ENCODE results near the gene TMEM86B. TPM values are rescaled to one million over a fixed set of nuclear protein-coding genes. Genes with fewer than 3 reads are reported as not detected.

Gene TMEM86B
- total and polyA plus RNA-seq, 3 experiments from 2014 or later = 2.9 to 10.3 (median 8.5) TPM

GRCh38 chr19:55249841-55250240 is 21.3 kb upstream of the TMEM86B start:
- peaks cover 0 to 52% (median 8%) of the 10 kb centered on the region in 3 donors for H3K36me3 Mint-ChIP-seq
- no peaks in the 10 kb centered on the region for H3K9me3 Mint-ChIP-seq
- peak overlapping the region in 2 of 8 donors; percentile 98 to 99 for H3K27ac Mint-ChIP-seq
- peaks cover 0 to 3% of the 10 kb centered on the region in 2 donors for H3K27me3 Mint-ChIP-seq
- POLR2A ChIA-PET = no interaction called here
- no peak overlapping the region for H3K4me3 ChIP-seq (ENCODE audit: low read length)
- H3K27me3 ChIP-seq (ENCODE audit: insufficient read depth, low read length, poor library complexity, severe bottlenecking) = no peaks in the 10 kb centered on the region
- CTCF ChIA-PET = no interaction called here
- peaks cover 47 to 74% (median 55%) of the 10 kb centered on the region in 3 donors for H3K4me1 Mint-ChIP-seq
- H3K4me3 Mint-ChIP-seq = no peak overlapping the region
- H3K4me1 ChIP-seq (ENCODE audit: insufficient read depth, low read length) = peaks cover 76% of the 10 kb centered on the region
- no peaks in the 10 kb centered on the region for H3K9me3 ChIP-seq (ENCODE audit: low read length)
- no peak overlapping the region for H3K27ac ChIP-seq (ENCODE audit: low read depth, low read length)
- no peak for DNase-seq
- peaks cover 18% of the 10 kb centered on the region for H3K36me3 ChIP-seq (ENCODE audit: insufficient read depth, low read length)

- ChIA-PET CTCF (no interaction called here), POLR2A (no interaction called here)
- Histone ChIP-seq H3K9me3 (ENCODE audit: low read length) (no peaks in the 10 kb centered on the region), H3K4me3 (ENCODE audit: low read length) (no peak overlapping the region), H3K36me3 (ENCODE audit: insufficient read depth, low read length) (peaks cover 30% of the 10 kb centered on the region), H3K27me3 (ENCODE audit: insufficient read depth, low read length, poor library complexity, severe bottlenecking) (no peaks in the 10 kb centered on the region), H3K4me1 (ENCODE audit: insufficient read depth, low read length) (peaks cover 68% of the 10 kb centered on the region), H3K27ac (ENCODE audit: low read depth, low read length) (peak overlapping the region; percentile 2)
- Mint-ChIP-seq H3K27ac (peak overlapping the region in 7 of 8 donors; percentile 19 to 88 (median 74)), H3K9me3 (no peaks in the 10 kb centered on the region), H3K4me3 (peak overlapping the region in 3 of 7 donors; percentile 6 to 63 (median 48)), H3K4me1 (peaks cover 39 to 63% (median 46%) of the 10 kb centered on the region in 3 donors), H3K27me3 (peaks cover 0 to under 1% of the 10 kb centered on the region in 2 donors), H3K36me3 (peaks cover 0 to 55% (median 12%) of the 10 kb centered on the region in 3 donors)
- no peak for DNase-seq
These were observed 20.1 kb upstream of the TMEM86B start for GRCh38 chr19:55248704-55249103.

- Mint-ChIP-seq H3K9me3 (no peaks in the 10 kb centered on the region), H3K4me1 (peaks cover 34 to 58% (median 42%) of the 10 kb centered on the region in 3 donors), H3K36me3 (peaks cover 0 to 57% (median 10%) of the 10 kb centered on the region in 3 donors), H3K27ac (peak overlapping the region; percentile 43 to 88 (median 71)), H3K4me3 (peak overlapping the region in 1 of 7 donors; percentile 6), H3K27me3 (no peaks in the 10 kb centered on the region)
- peaks cover 63% of the 10 kb centered on the region for H3K4me1 ChIP-seq (ENCODE audit: insufficient read depth, low read length)
- peak overlapping the region; percentile 2 for H3K27ac ChIP-seq (ENCODE audit: low read depth, low read length)
- ChIA-PET CTCF (no interaction called here), POLR2A (no interaction called here)
- H3K36me3 ChIP-seq (ENCODE audit: insufficient read depth, low read length) = peaks cover 35% of the 10 kb centered on the region
- H3K27me3 ChIP-seq (ENCODE audit: insufficient read depth, low read length, poor library complexity, severe bottlenecking) = no peaks in the 10 kb centered on the region
- H3K9me3 ChIP-seq (ENCODE audit: low read length) = no peaks in the 10 kb centered on the region
- no peak overlapping the region for H3K4me3 ChIP-seq (ENCODE audit: low read length)
- no peak for DNase-seq
These were observed 19.7 kb upstream of the TMEM86B start for GRCh38 chr19:55248166-55248675.

- Mint-ChIP-seq H3K4me1 (peaks cover 36 to 55% (median 39%) of the 10 kb centered on the region in 3 donors), H3K36me3 (peaks cover 0 to 61% (median 12%) of the 10 kb centered on the region in 3 donors), H3K4me3 (no peak overlapping the region), H3K27me3 (no peaks in the 10 kb centered on the region), H3K27ac (peak overlapping the region in 3 of 8 donors; percentile 41 to 85 (median 63)), H3K9me3 (no peaks in the 10 kb centered on the region)
- no peak overlapping the region for H3K27ac ChIP-seq (ENCODE audit: low read depth, low read length)
- no peaks in the 10 kb centered on the region for H3K27me3 ChIP-seq (ENCODE audit: insufficient read depth, low read length, poor library complexity, severe bottlenecking)
- ChIA-PET POLR2A (no interaction called here), CTCF (no interaction called here)
- H3K4me1 ChIP-seq (ENCODE audit: insufficient read depth, low read length) = peaks cover 57% of the 10 kb centered on the region
- peaks cover 40% of the 10 kb centered on the region for H3K36me3 ChIP-seq (ENCODE audit: insufficient read depth, low read length)
- no peak for DNase-seq
- no peak overlapping the region for H3K4me3 ChIP-seq (ENCODE audit: low read length)
- no peaks in the 10 kb centered on the region for H3K9me3 ChIP-seq (ENCODE audit: low read length)
These were observed 19.1 kb upstream of the TMEM86B start for GRCh38 chr19:55247621-55248099.

- no peak for DNase-seq
- Histone ChIP-seq H3K36me3 (ENCODE audit: insufficient read depth, low read length) (peaks cover 49% of the 10 kb centered on the region), H3K27ac (ENCODE audit: low read depth, low read length) (no peak overlapping the region), H3K4me1 (ENCODE audit: insufficient read depth, low read length) (peaks cover 48% of the 10 kb centered on the region), H3K4me3 (ENCODE audit: low read length) (no peak overlapping the region), H3K9me3 (ENCODE audit: low read length) (no peaks in the 10 kb centered on the region), H3K27me3 (ENCODE audit: insufficient read depth, low read length, poor library complexity, severe bottlenecking) (no peaks in the 10 kb centered on the region)
- peaks cover 0 to 70% (median 12%) of the 10 kb centered on the region in 3 donors for H3K36me3 Mint-ChIP-seq
- CTCF ChIA-PET = no interaction called here
- POLR2A ChIA-PET = no interaction called here
- no peaks in the 10 kb centered on the region for H3K9me3 Mint-ChIP-seq
- peak overlapping the region in 1 of 7 donors; percentile 32 for H3K4me3 Mint-ChIP-seq
- H3K27ac Mint-ChIP-seq = no peak overlapping the region
- peaks cover 30 to 46% (median 33%) of the 10 kb centered on the region in 3 donors for H3K4me1 Mint-ChIP-seq
- H3K27me3 Mint-ChIP-seq = no peaks in the 10 kb centered on the region
These were observed 18.2 kb upstream of the TMEM86B start for GRCh38 chr19:55246462-55247451.

GRCh38 chr19:55245236-55245904 is 16.8 kb upstream of the TMEM86B start:
- no peaks in the 10 kb centered on the region for H3K27me3 ChIP-seq (ENCODE audit: insufficient read depth, low read length, poor library complexity, severe bottlenecking)
- Mint-ChIP-seq H3K4me1 (peaks cover 17 to 33% (median 19%) of the 10 kb centered on the region in 3 donors), H3K9me3 (no peaks in the 10 kb centered on the region), H3K36me3 (peaks cover 0 to 77% (median 8%) of the 10 kb centered on the region in 3 donors), H3K27ac (no peak overlapping the region), H3K27me3 (no peaks in the 10 kb centered on the region), H3K4me3 (no peak overlapping the region)
- H3K36me3 ChIP-seq (ENCODE audit: insufficient read depth, low read length) = peaks cover 58% of the 10 kb centered on the region
- H3K9me3 ChIP-seq (ENCODE audit: low read length) = no peaks in the 10 kb centered on the region
- no peak for DNase-seq
- H3K4me3 ChIP-seq (ENCODE audit: low read length) = no peak overlapping the region
- peaks cover 34% of the 10 kb centered on the region for H3K4me1 ChIP-seq (ENCODE audit: insufficient read depth, low read length)
- ChIA-PET CTCF (no interaction called here), POLR2A (no interaction called here)
- no peak overlapping the region for H3K27ac ChIP-seq (ENCODE audit: low read depth, low read length)

GRCh38 chr19:55244004-55244680 is 15.6 kb upstream of the TMEM86B start:
- ChIA-PET CTCF (interaction anchor here (1.7 kb wide), 1 partner anchor 15 kb away, joined by 3 read pairs; the partner anchor contains the start of gene PPP6R1), POLR2A (no interaction called here)
- no peak overlapping the region for H3K4me3 ChIP-seq (ENCODE audit: low read length)
- H3K4me3 Mint-ChIP-seq = no peak overlapping the region
- H3K27ac Mint-ChIP-seq = peak overlapping the region in 2 of 8 donors; percentile 29 to 88
- peaks cover 17 to 24% (median 17%) of the 10 kb centered on the region in 3 donors for H3K4me1 Mint-ChIP-seq
- peaks cover 71% of the 10 kb centered on the region for H3K36me3 ChIP-seq (ENCODE audit: insufficient read depth, low read length)
- H3K27me3 ChIP-seq (ENCODE audit: insufficient read depth, low read length, poor library complexity, severe bottlenecking) = no peaks in the 10 kb centered on the region
- no peaks in the 10 kb centered on the region for H3K27me3 Mint-ChIP-seq
- H3K36me3 Mint-ChIP-seq = peaks cover 0 to 85% (median 9%) of the 10 kb centered on the region in 3 donors
- no peak overlapping the region for H3K27ac ChIP-seq (ENCODE audit: low read depth, low read length)
- DNase-seq = no peak
- no peaks in the 10 kb centered on the region for H3K9me3 ChIP-seq (ENCODE audit: low read length)
- no peaks in the 10 kb centered on the region for H3K9me3 Mint-ChIP-seq
- peaks cover 23% of the 10 kb centered on the region for H3K4me1 ChIP-seq (ENCODE audit: insufficient read depth, low read length)

Measured in CD8-positive, alpha-beta memory T cell (primary cell).